ENCODE data around the gene FERMT3.
"Not testable (repeated sequence)": the region's sequence is repeated elsewhere in the genome, so short reads cannot be mapped to it uniquely, and the experiment has no call there.

Gene FERMT3

DNA sequence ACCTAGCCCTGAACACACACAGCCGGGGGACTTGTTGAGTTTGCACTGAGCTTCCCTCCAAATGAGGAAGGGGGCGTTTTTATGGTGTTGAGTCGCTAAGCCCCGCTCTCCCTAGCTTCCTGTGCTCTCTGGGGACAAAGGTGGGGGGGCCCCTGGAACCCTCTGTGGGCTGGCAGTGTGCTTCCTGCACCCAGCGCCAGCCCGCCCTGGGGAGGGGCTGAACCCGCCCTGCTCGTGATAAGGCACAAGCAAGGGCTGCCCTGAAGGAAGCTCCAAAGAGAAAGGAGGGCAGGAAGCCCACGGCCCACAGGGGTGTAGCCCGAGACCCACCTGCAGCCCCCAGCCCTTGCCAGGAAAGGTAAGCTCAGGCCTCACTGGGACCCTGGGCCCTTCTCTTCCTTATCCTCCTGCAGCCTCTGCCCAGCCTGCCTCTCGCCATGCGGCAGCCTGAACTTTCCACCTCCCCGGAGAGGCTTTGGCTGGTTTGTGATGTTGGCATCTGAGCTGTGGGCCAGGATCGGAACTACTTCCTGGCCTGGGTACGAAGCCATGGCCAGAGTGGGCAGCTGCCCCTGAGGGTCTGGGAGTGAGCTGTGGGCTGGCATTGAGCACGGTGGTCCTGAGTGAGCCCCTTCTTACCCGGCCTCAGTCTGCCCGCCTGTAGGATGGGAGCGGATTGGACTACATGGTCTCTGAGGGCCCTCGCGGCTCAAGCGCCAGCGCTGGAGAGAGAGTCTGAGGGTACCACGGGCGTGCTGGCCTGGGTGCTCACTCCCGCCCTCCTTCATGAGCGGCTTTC lies at the start of gene FERMT3:
TSS of gene FERMT3 (plus strand) at position 265 of the 799 bp plus-strand sequence. CDS start 644 bp downstream, outside the sequence.
- DNase-seq, result no peak

DNA sequence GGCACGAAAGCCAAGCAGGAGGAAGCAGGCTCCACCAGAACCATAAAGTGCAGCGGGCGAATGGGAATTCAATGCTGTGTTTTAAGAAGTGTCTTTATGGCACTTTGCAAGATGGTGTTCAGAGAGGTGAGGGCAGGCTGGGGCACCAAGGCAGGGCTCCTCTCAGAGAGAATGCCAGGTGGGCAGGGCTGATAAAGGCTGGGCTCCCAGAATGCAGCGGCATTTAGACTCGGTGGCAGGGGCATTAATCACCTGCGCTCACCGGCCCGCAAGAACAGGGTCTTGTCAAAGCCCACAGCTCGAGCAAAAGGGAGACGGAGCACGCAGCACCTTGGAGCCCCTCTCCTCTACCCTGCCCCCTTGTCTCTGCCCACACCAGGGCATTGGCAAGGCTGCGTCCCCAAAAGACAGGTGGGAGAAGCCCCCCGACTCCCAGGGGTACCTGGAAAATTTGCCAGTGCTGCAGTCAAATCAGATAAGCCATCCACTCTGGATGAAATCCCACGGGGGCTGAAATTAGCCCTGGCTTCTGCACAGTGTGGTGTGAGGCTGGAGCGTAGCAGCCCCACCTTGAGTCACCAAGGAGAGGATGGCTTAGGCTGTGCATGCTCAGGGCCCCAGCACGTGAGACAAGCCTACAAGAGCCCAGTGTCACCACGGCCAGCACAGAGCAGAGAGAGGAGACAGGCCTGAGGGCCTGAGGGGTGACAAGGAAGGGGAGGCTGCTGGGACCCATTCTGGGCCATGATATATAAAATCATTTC lies 48.7 kb upstream of the FERMT3 start:
- DNase-seq, result peak; percentile 29

DNA sequence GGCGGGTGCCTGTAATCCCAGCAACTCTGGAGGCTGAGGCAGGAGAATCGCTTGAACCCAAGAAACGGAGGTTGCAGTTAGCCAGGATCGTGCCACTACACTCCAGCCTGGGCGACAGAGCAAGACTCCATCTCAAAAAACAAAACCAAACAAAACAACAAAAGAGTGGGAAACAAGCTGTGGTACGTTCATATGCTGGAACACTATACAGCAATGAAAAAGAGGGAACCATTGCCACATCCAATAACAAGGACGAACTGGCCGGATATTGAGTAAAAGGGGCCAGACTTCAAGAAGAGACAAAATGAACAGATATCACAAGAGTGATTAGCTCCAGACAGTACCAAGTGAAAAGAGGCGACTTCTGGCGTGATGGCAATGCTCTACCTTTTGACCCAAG lies 45.5 kb upstream of the FERMT3 start:
- no peak for DNase-seq

DNA sequence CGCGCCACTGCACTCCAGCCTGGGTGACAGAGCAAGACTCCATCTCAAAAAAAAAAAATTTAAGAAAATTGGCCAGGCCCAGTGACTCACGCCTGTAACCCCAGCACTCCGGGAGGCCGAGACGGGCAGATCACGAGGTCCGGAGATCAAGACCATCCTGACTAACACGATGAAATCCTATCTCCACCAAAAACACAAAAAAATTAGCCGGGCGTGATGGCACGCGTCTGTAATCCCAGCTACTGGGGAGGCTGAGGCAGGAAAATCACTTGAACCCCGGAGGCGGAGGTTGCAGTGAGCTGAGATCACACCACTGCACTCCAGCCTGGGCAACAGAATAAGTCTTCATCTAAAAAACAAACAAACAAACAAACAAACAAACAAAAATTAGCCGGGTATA lies 43.8 kb upstream of the FERMT3 start:
- DNase-seq, result not testable (repeated sequence)

DNA sequence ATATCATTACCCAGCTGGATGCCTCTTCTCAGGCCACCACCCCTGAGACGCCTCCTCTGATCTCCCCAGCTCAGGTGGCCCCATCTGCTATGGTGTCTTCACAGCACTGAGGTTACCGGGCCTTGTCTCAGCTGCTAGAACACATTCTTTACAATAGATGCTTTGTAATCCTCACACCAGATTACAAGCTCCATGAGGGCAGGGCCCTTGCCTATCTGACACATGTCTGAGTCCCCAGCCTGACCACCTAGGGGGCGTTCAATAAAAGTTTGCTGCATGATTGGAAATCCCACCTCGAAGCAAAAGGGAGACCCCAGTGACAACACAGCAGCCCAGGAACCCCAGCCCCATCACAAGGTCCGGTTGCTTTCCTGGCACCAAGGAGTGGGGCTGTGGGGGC lies 42.6 kb upstream of the FERMT3 start:
- DNase-seq, result no peak

DNA sequence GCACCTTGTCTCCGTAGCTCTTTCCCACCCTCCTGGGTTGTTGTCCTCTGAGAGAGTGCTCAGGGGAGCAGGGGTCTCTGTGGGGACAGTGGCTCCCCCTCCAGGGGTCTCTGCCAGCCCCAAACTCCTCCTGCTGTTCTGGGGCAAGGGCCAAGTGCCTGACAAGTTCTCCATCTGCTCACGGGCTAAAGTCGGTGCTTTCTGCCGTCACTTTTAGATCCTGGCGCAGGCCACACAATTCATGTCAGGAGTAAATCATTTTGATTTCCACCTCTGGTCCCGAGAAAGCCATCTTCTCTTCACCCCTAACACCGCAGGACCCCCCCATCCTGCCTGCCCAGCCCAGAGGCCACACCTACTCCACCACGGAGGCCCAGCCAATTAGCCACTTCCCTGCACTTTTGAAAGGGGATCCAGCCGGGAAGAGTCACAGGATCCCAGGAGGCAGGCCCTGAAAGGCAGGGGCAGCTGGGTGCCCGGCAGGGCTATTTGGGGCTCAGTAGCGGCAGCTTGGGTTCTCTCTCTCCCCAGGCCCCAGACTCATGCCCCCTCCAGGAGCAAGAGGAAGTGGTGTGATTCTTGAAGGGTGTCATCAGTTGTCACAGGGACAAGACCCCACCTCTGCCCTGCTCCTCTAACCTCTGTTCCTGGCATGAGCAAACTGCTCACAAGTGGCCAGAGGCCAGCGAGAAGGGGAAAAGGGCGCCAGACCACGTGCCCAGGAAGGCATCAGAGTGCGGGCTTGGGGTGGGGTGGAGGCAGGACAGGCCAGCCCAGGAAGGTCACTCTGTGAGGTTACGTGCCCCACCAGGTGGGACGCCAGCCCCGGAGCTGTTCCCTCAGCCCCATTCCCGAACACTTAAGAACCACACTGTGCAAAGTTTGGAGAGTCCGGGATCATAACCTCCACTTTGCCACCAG lies 41.9 kb upstream of the FERMT3 start:
- DNase-seq, result peak; percentile 57

DNA sequence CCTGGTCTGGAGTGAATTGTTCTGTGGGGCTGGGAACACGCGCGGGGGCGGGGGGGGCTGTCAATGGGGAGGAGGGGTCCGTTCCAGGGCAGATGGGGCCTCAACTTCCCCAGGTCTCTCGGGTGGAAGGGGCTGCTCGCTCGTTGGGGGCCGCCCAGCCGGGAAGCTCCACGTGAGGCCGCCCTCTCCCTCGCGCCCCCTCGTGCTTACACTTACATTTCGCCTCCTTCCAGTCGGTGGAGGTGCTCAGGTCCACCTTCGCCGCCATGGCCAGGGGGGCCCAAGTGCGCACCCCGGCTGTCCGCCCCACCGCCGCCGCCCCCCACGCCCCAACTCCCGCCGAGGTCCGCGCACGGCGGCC lies 41.1 kb upstream of the FERMT3 start:
- DNase-seq, result peak; percentile 72

DNA sequence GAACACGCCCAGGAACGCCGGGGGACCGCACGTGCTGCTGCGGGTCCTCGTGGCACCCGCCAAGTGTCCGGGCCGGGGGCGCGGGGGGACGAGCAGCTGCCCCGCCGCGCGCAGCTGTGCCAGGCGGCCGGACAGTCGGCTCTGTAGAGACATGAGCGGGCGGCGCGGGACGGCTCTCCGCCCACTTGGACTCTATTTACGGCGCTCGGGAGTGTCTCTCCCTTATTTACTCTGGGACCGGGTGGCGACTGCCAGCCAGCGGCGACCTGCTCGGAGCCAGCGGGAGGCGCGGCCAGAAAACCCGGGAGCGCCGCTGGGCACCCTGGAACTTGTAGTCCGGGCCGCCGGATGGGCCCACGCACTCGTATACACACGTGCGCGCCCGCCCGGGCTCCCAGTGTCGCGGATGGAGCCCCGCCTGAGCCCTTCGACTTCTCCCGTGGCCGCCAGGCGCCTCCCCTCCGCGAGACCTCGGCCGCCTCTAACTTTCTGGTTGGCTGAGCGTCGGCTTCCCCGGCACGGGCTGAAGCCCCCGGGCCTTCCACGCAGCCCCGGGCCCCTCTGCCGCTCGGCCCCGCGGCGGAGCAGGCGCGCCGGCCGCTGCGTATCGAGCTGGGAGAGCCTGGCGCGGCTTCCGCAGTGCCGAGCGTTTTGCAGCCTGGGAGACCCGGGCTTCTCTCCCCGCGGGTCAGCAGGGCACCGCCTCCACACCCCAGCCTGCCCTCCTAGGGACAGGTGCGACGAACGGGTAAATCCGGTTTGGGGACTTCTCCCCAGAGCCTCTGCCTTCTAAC lies 40.5 kb upstream of the FERMT3 start, which contains the start of gene MACROD1:
TSS of gene MACROD1 (minus strand) at position 272 of the 794 bp plus-strand sequence. CDS start at position 153, 119 bp downstream.
- DNase-seq, result peak; percentile 96

DNA sequence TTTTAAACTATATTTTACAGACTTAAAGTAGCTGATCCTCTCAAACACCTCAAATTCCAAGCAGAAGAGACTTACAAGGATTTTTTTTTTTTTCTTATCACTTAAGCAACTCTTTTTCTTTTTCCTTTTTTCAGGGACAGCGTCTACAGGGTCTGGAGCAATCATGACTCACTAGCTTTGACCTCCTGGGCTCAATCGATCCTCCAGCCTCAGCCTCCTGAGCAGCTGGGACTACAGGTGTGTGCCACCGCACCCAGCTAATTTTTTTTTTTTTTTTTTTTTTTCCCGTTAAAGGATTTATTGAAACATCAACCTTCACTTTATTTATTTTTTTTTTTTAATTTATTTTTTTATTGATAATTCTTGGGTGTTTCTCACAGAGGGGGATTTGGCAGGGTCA lies 36.1 kb upstream of the FERMT3 start:
- no peak for DNase-seq

DNA sequence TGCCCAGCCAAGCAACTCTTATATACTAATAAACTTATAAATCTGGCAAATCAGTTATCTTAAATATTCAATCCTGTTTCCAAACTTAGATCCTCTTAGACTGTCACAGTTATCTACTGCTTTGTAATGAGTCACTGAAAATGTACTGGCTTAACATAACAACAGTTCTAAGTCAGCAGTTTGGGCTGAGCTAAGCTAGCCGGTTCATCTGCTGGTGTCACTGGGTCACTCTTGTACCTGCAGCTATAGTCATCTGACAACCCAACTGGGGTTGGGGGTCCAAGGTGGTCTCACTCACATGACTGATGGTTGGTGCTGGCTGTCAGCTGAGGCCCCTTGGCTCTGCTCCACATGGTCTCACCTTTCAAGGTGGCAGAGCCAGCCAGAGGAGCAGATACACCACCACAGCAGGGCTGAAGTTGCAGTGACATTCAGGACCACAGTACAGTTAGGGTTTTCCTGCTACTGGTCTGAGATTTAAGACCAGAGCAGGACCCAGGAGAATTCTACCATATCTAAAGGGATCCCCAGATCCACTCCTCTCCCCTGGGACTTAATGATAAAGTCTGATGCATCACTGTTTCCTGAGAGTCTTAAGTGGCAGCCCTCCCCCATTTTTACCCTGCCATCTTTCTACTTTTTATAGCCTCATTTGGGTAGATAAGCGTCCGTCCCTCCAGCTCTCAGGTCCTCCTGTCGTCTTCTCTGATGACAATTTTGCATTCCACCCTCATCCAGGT lies 32.7 kb upstream of the FERMT3 start:
- DNase-seq, result no peak

DNA sequence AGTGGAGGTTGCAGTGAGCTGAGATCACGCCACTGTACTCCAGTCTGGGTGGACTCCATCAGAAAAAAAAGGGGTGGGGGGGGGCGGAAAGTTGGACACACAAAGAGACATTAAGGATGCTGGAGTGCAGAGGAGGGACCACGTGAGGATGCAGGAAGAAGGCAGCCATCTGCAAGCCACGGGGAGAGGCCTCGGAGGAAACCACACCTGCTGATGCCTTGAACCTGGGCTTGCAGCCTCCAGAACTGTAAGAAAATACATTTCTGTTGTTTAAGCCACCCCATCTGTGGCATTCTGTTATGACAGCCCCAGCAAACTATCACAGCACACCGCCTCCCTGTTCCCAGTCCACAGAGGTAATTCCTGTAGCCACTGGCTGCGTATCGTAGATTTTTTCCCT lies 29.8 kb upstream of the FERMT3 start:
- DNase-seq, result no peak

DNA sequence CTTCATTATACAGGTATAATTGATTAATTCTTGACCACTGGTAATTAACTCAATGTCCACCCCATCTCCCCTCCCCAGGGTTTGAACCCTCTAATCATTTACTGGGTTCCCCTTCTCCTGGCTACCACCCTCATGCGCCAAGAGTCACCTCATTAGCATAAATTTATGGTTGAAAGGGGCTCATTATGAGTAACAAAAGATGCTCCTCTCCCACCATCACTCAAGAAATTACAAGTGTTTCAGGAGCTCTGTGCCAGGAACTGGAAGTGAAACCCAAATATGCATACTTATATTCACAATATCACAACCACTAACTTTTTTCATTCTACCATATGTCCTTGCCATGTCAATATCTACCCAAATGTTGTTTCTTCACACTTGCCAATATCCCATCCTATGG lies 28.3 kb upstream of the FERMT3 start:
- no peak for DNase-seq

DNA sequence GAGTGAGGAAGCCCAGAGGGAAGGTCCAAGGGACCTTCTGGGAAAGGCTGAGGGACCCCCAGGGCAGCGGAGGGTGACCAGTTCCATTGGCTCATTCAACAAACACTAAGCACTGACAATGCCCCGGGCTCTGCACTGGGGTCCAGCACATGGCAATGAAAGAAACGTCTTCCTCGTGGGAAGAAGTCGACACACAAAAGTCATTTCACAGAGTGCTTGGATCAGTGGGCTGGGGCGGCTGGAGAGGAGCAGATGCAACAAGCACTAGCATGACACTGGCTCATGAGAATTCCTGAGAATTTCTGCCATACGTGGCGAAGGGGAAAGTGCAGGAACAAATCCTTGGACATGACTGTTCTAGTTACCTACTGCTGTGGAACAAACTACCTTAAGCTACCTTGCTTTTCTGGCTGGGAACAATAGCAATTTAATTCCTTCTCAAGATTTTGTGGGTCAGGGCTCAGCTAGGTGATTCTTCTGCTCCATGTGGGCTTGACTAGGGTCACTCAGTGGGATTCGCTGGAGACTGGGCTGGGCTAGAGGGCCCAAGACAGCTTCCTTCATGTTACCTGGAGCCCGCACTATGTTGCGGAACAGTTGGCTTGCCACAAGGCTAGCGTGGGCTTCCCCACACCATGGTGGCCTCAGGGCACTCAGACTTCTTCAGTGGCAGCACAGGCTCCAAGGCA lies 27.4 kb upstream of the FERMT3 start:
- no peak for DNase-seq

DNA sequence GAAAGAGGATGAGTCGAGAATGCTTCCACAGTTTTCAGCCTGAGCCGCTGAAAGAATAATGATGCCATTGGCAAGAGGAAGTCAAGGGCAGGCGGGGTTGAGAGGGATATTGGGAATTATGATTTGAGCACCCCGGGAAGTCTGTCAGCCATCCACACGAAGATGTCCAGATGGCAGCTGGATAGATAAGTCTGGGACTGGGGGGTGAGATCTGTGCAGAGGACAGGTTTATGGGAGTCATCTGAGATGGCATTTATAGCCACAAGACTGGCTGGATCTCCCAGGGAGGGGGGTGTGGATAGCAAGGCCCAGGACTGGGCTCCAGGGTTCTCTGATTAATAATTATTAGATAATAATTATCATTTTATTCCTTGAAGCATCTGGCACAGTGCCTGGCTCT lies 25.6 kb upstream of the FERMT3 start:
- peak; percentile 53 for DNase-seq

DNA sequence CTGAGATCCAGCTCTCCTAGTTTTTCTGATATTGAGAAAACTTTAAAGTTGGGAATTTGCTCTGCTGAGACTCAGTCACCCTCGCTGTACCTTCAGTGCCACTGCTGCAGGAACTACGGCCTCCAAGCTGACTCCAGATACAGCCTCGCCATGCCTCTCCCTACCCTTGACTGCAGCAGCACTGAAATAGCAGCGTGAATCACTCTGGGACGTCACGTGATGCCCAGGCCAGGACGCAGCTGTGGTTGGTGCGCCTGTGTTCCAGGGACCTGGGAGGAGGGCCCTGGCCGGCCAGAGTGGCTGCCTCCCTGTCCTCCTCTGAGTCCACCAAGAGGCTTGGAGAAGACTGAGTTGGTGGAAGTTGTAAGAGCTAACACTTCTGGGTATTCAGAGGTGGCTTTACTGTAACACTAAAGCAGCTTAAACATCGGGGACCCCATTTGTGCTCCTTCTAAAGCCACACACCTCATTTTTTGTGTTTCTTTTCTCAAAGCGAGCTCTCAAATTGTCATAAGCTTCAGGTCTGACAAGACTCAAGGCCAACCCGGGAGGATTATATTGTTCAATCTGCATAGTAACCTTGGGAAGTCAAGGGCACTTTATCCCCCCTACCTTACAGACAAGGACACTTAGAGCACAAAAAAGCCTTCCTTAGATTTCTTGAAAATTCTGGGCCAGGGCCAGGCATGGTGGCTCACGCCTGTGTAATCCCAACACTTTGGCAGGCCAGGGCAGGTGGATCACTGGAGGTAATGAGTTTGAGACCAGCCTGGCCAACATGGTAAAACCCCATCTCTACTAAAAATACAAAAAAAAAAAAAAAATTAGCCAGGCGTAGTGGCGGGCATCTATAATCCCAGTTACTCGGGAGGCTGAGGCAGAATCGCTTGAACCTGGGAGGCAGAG lies 24.8 kb upstream of the FERMT3 start:
- peak; percentile 88 for DNase-seq

DNA sequence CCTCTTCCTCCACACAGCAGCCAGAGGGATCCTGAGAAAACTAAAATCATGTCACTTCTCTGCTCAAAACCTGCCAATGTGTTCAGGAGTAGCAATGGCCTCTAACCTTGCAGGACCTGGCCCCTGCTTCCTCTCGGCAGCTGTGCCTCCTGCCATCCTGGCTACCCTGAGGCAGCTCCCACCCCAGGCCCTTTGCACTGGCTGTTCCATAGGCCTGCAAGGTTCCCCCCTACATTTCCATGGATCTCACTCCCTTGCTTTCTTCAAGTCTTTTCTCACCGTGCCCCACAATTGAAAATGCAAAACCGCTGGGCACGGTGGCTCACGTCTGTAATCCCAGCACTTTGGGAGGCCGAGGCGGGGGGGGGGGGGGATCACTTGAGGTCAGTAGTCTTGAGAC lies 22.6 kb upstream of the FERMT3 start:
- DNase-seq, result no peak

DNA sequence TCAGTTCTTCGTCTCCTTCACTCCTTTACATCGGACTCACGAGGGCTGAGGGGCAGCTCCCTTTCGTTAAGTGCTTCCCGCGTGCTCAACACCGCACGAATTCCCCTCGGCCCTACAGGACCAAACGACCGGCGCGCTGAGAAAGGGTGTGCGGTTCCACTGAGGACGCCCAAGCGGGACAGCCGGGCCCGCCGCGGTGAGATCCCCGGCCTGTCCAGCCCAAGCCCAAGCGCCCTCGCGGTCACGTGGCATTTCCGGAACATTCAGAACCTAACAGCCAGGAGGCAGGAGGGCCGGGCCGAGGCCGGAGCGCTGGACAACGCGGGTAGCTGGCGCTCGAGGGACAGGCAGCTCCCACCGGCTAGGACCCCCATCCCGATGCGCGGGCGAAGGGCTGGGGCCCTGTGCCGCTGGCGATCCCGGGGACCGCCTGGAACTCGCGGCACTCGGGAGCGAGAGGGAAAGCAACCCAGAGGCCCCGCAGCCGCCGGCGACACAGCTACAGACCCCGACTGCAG lies 21.3 kb upstream of the FERMT3 start:
- DNase-seq, result peak; percentile 88

DNA sequence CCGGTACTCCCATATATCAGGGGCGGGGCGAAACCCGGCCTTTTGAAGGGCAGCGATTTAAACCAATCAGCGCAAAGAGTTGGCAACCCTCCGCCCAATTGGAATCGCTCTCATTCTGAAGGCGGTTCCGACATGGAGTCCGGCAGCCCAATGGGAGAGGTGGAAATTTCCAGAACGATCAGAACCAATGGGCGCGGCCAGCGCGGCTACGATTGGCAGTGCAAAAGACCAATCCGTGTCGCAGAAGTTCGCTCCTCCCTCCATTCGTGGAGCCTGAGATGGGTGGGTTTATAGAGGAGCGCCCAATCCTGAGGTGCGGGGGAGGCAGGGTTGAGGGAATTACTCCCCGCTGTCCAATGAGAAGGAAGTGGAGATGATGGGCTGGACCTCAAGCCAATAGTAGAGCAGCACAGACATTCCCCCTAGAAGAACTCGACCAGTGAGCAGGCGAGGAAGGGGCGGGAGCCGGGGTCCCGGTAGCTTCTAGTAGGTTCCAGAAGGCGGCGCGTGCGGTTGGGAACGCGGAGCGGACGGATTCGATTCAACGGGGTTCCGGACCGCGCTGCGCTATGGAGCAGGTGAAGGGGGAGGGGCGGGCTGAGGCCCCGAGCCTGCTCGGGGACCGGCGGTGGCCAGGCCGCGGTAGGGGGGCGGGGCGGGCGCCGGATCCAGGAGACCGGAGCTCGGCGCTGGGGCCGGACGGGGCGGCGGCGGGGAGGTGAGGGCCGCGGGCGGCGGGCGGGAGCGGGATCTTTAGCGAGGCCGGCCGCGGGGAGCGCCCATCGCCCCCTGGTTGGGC lies 20.6 kb upstream of the FERMT3 start, which contains the start of gene STIP1:
TSS of gene STIP1 (plus strand) at position 479 of the 799 bp plus-strand sequence. CDS start at position 570, 91 bp downstream.
- DNase-seq, result peak; percentile 100

Data from NCI-H69 (cell line).